ENCODE measurements around the gene DAND5.

The DAND5 gene

GRCh38 chr19:13016245-13016627 is 46.9 kb downstream of the DAND5 start:
- no peaks in the 10 kb centered on the region for H3K36me3 ChIP-seq (ENCODE audit: insufficient read depth, low read length)
- DNase-seq (no peak), ATAC-seq (ENCODE audit: insufficient read depth, low read depth) (no peak)
- no peak for TF ChIP-seq CTCF (IDR thresholded peaks at IDR 0.05; ENCODE audit: borderline replicate concordance, extremely low read depth, low read length, poor library complexity, severe bottlenecking)
- TF ChIP-seq EZH2 (IDR thresholded peaks at IDR 0.05; ENCODE audit: borderline replicate concordance, low read depth, low read length, severe bottlenecking), result no peak
- H3K79me2 ChIP-seq (ENCODE audit: insufficient read depth, low read length), result no peaks in the 10 kb centered on the region
- H3K4me1 ChIP-seq (ENCODE audit: insufficient read depth, low read length), result no peaks in the 10 kb centered on the region
- no peak overlapping the region for H2AFZ ChIP-seq (ENCODE audit: low read depth, low read length)
- no peak overlapping the region for H3K4me3 ChIP-seq (ENCODE audit: low read depth in 1 of 2, low read length in 2 of 2)
- no peak overlapping the region for H3K27ac ChIP-seq (ENCODE audit: low read length)
- peaks cover 30% of the 10 kb centered on the region for H4K20me1 ChIP-seq (ENCODE audit: insufficient read depth, low read length)
- no peaks in the 10 kb centered on the region for H3K9me3 ChIP-seq (ENCODE audit: insufficient read depth, low read length, severe bottlenecking)
- H3K27me3 ChIP-seq (ENCODE audit: insufficient read depth, low read length, poor library complexity), result peaks cover 5% of the 10 kb centered on the region
- no peak overlapping the region for H3K9ac ChIP-seq (ENCODE audit: low read depth, low read length)
- H3K4me2 ChIP-seq (ENCODE audit: insufficient read depth, low read length), result no peak overlapping the region

- Histone ChIP-seq H3K9ac (ENCODE audit: low read depth, low read length) (no peak overlapping the region), H3K36me3 (ENCODE audit: insufficient read depth, low read length) (no peaks in the 10 kb centered on the region), H4K20me1 (ENCODE audit: insufficient read depth, low read length) (peaks cover 27% of the 10 kb centered on the region), H3K27me3 (ENCODE audit: insufficient read depth, low read length, poor library complexity) (peaks cover 5% of the 10 kb centered on the region), H2AFZ (ENCODE audit: low read depth, low read length) (no peak overlapping the region), H3K9me3 (ENCODE audit: insufficient read depth, low read length, severe bottlenecking) (no peaks in the 10 kb centered on the region), H3K4me3 (ENCODE audit: low read depth in 1 of 2, low read length in 2 of 2) (no peak overlapping the region), H3K4me2 (ENCODE audit: insufficient read depth, low read length) (no peak overlapping the region), H3K79me2 (ENCODE audit: insufficient read depth, low read length) (no peaks in the 10 kb centered on the region), H3K27ac (ENCODE audit: low read length) (no peak overlapping the region), H3K4me1 (ENCODE audit: insufficient read depth, low read length) (no peaks in the 10 kb centered on the region)
- no peak for TF ChIP-seq CTCF (IDR thresholded peaks at IDR 0.05; ENCODE audit: borderline replicate concordance, extremely low read depth, low read length, poor library complexity, severe bottlenecking)
- TF ChIP-seq EZH2 (IDR thresholded peaks at IDR 0.05; ENCODE audit: borderline replicate concordance, low read depth, low read length, severe bottlenecking), result no peak
- ATAC-seq (ENCODE audit: insufficient read depth, low read depth) (no peak), DNase-seq (no peak)
These were observed 47.4 kb downstream of the DAND5 start for GRCh38 chr19:13016628-13017305.

GRCh38 chr19:13017306-13018034 is 48.1 kb downstream of the DAND5 start:
- H3K27ac ChIP-seq (ENCODE audit: low read length), result no peak overlapping the region
- H3K4me2 ChIP-seq (ENCODE audit: insufficient read depth, low read length), result no peak overlapping the region
- TF ChIP-seq CTCF (IDR thresholded peaks at IDR 0.05; ENCODE audit: borderline replicate concordance, extremely low read depth, low read length, poor library complexity, severe bottlenecking) (no peak), EZH2 (IDR thresholded peaks at IDR 0.05; ENCODE audit: borderline replicate concordance, low read depth, low read length, severe bottlenecking) (no peak)
- H3K4me1 ChIP-seq (ENCODE audit: insufficient read depth, low read length), result no peaks in the 10 kb centered on the region
- DNase-seq (no peak), ATAC-seq (ENCODE audit: insufficient read depth, low read depth) (no peak)
- H2AFZ ChIP-seq (ENCODE audit: low read depth, low read length), result no peak overlapping the region
- H3K9ac ChIP-seq (ENCODE audit: low read depth, low read length), result no peak overlapping the region
- peaks cover 22% of the 10 kb centered on the region; the same call in 1 of the 2 replicates for H4K20me1 ChIP-seq (ENCODE audit: insufficient read depth, low read length)
- no peaks in the 10 kb centered on the region for H3K9me3 ChIP-seq (ENCODE audit: insufficient read depth, low read length, severe bottlenecking)
- no peaks in the 10 kb centered on the region for H3K36me3 ChIP-seq (ENCODE audit: insufficient read depth, low read length)
- H3K27me3 ChIP-seq (ENCODE audit: insufficient read depth, low read length, poor library complexity), result peaks cover 5% of the 10 kb centered on the region
- H3K4me3 ChIP-seq (ENCODE audit: low read depth in 1 of 2, low read length in 2 of 2), result no peak overlapping the region
- H3K79me2 ChIP-seq (ENCODE audit: insufficient read depth, low read length), result no peaks in the 10 kb centered on the region

Measured in DND-41 (cell line).